H1 (cell line): ENCODE results near the gene IL3. TPM values are rescaled to one million over a fixed set of nuclear protein-coding genes. Genes with fewer than 3 reads are reported as not detected.

Experiments used
- CTCF ChIA-PET: fragments of 300-600 bp; sonication (Branson Sonifier 250); formaldehyde crosslinking; loops from one replicate; lab custom pipeline; 2021; ENCODE audit not compliant: partially characterized antibody; lab: Charles Lee
- POLR2A ChIA-PET: fragments of 300-600 bp; sonication (Branson Sonifier 250); formaldehyde crosslinking; loops from one replicate; lab custom pipeline; 2021; ENCODE audit warnings: inconsistent platforms; ENCODE audit not compliant: partially characterized antibody; lab: Charles Lee
- DNase-seq, 2 experiments: peaks; one replicate each; pipeline versions ENCODE4 v3.0.0 to v3.0.0-alpha.2; 2010 to 2022; ENCODE audit warnings: low spot score in 2 of 2, low read depth in 1 of 2, mixed read lengths in 1 of 2
- FAIRE-seq: peaks from 2 replicates; lab custom pipeline; 2011; peaks lifted over from hg19 to GRCh38; lab: Jason Lieb, UNC
- H2AFZ ChIP-seq: 2 replicates; pipeline ENCODE4 v1.8.1; 2012; ENCODE audit warnings: low read length, inconsistent platforms
- H2AK5ac ChIP-seq: 2 replicates; pipeline ENCODE4 v1.6.1; 2013; ENCODE audit warnings: low read depth, low read length
- H2BK120ac ChIP-seq: replicated peaks from 2 replicates; pipeline ENCODE3; 2013; ENCODE audit warnings: low read depth, low read length, inconsistent platforms
- H2BK12ac ChIP-seq: 2 replicates; pipeline ENCODE4 v1.6.1; 2013; ENCODE audit warnings: low read depth, low read length
- H2BK15ac ChIP-seq: 2 replicates; pipeline ENCODE4 v1.6.1; 2013; ENCODE audit warnings: low read length
- H2BK20ac ChIP-seq: 2 replicates; pipeline ENCODE4 v1.6.1; 2013; ENCODE audit warnings: low read length
- H2BK5ac ChIP-seq: 2 replicates; pipeline ENCODE4 v1.6.1; 2013; ENCODE audit warnings: low read depth, low read length
- H3K14ac ChIP-seq: 2 replicates; pipeline ENCODE4 v1.6.1; 2013; ENCODE audit warnings: inconsistent platforms; ENCODE audit not compliant: insufficient read length
- H3K18ac ChIP-seq: 2 replicates; pipeline ENCODE4 v1.6.1; 2013; ENCODE audit warnings: low read length; ENCODE audit errors: extremely low read depth
- H3K23ac ChIP-seq: 2 replicates; pipeline ENCODE4 v1.6.1; 2013; ENCODE audit warnings: inconsistent platforms; ENCODE audit not compliant: insufficient read length
- H3K23me2 ChIP-seq: 2 replicates; pipeline ENCODE4 v1.6.1; 2013; ENCODE audit warnings: low read depth, low read length
- H3K27ac ChIP-seq: 2 replicates; pipeline ENCODE4 v1.6.1; 2011; ENCODE audit warnings: low read depth, low read length, inconsistent platforms
- H3K27me3 ChIP-seq, 4 experiments: replicated peaks in 1 of 4; 1 replicate in 1 of 4; 2 replicates in 3 of 4; pipeline versions ENCODE4 v1.6.1 to v1.8.1; 2011 to 2013; ENCODE audit warnings: low read length in 3 of 4, mild to moderate bottlenecking in 3 of 4, inconsistent platforms in 2 of 4, mixed read lengths in 2 of 4, moderate library complexity in 1 of 4; ENCODE audit not compliant: control insufficient read depth in 3 of 4, insufficient read depth in 3 of 4; ENCODE audit errors: extremely low read depth in 1 of 4
- H3K36me3 ChIP-seq, 4 experiments: 2 replicates each; pipeline versions ENCODE4 v1.6.1 to v1.8.1; 2011 to 2013; ENCODE audit warnings: mild to moderate bottlenecking in 4 of 4, low read length in 3 of 4, moderate library complexity in 2 of 4, control low read depth in 1 of 4, inconsistent platforms in 1 of 4; ENCODE audit not compliant: insufficient read depth in 4 of 4, control insufficient read depth in 2 of 4
- H3K4ac ChIP-seq: replicated peaks from 2 replicates; pipeline ENCODE3; 2013; ENCODE audit warnings: low read length, low read depth, mixed read lengths, inconsistent platforms; ENCODE audit not compliant: insufficient read length
- H3K4me1 ChIP-seq, 4 experiments: replicated peaks in 1 of 4; 1 replicate in 1 of 4; 2 replicates in 3 of 4; pipeline versions ENCODE4 v1.6.1 to v1.8.1; 2011 to 2013; ENCODE audit warnings: low read length in 3 of 4, inconsistent platforms in 2 of 4, mixed read lengths in 1 of 4; ENCODE audit not compliant: insufficient read depth in 4 of 4, control insufficient read depth in 3 of 4
- H3K4me2 ChIP-seq, 2 experiments: 2 replicates each; pipeline versions ENCODE4 v1.6.1 to v1.8.1; 2011 to 2013; ENCODE audit warnings: low read depth in 2 of 2, low read length in 2 of 2, control low read depth in 1 of 2, inconsistent platforms in 1 of 2, mild to moderate bottlenecking in 1 of 2; ENCODE audit not compliant: insufficient read depth in 1 of 2
- H3K4me3 ChIP-seq, 4 experiments: fragments of 200-600, 300-600 bp in 1 of 4; sonication (generic), shearing (Covaris generic), sonication (Bioruptor Twin) in 1 of 4; 2 replicates each; pipeline versions ENCODE4 v1.5.1 to v1.8.1; 2011 to 2016; ENCODE audit warnings: low read length in 4 of 4, low read depth in 3 of 4, control low read depth in 2 of 4, inconsistent platforms in 2 of 4, mild to moderate bottlenecking in 2 of 4, mixed read lengths in 1 of 4, moderate library complexity in 1 of 4; ENCODE audit not compliant: insufficient read depth in 2 of 4; ENCODE audit errors: extremely low read depth in 1 of 4
- H3K56ac ChIP-seq: replicated peaks from 2 replicates; pipeline ENCODE3; 2013; ENCODE audit warnings: low read depth, mild to moderate bottlenecking, mixed read lengths, low read length, inconsistent platforms; ENCODE audit not compliant: insufficient read length
- H3K79me1 ChIP-seq: 2 replicates; pipeline ENCODE4 v1.6.1; 2013; ENCODE audit warnings: low read depth, low read length, control low read depth
- H3K79me2 ChIP-seq, 2 experiments: 2 replicates each; pipeline versions ENCODE4 v1.6.1 to v1.8.1; 2012 to 2013; ENCODE audit warnings: low read length in 2 of 2, mild to moderate bottlenecking in 2 of 2, inconsistent platforms in 1 of 2; ENCODE audit not compliant: insufficient read depth in 2 of 2, control insufficient read depth in 1 of 2
- H3K9ac ChIP-seq, 4 experiments: replicated peaks in 1 of 4; 1 replicate in 1 of 4; 2 replicates in 3 of 4; pipeline versions ENCODE4 v1.6.1 to v1.8.1; 2011 to 2013; ENCODE audit warnings: low read depth in 3 of 4, low read length in 3 of 4, control low read depth in 2 of 4, mild to moderate bottlenecking in 2 of 4, moderate library complexity in 2 of 4, inconsistent platforms in 1 of 4; ENCODE audit errors: extremely low read depth in 1 of 4
- H3K9me3 ChIP-seq, 2 experiments: 2 replicates each; pipeline versions ENCODE4 v1.6.1 to v1.8.1; 2012 to 2013; ENCODE audit warnings: mild to moderate bottlenecking in 2 of 2, moderate library complexity in 2 of 2, control low read depth in 1 of 2, inconsistent platforms in 1 of 2, low read depth in 1 of 2, low read length in 1 of 2, mixed read lengths in 1 of 2; ENCODE audit not compliant: insufficient read depth in 2 of 2
- H4K20me1 ChIP-seq, 2 experiments: replicated peaks in 1 of 2; 2 replicates each; pipeline versions ENCODE3 to v1.8.1; 2011 to 2013; ENCODE audit warnings: inconsistent platforms in 2 of 2, low read length in 2 of 2, mild to moderate bottlenecking in 1 of 2; ENCODE audit not compliant: insufficient read depth in 2 of 2, control insufficient read depth in 1 of 2
- H4K5ac ChIP-seq: 2 replicates; pipeline ENCODE4 v1.6.1; 2013; ENCODE audit warnings: low read length, low read depth, mixed read lengths, inconsistent platforms; ENCODE audit not compliant: insufficient read length
- H4K8ac ChIP-seq: 2 replicates; pipeline ENCODE4 v1.8.0; 2013; ENCODE audit warnings: mild to moderate bottlenecking, moderate library complexity, low read length, inconsistent platforms; ENCODE audit not compliant: insufficient read depth; ENCODE audit errors: extremely low read depth
- H4K91ac ChIP-seq: replicated peaks from 2 replicates; pipeline ENCODE3; 2013; ENCODE audit warnings: low read length, mixed read lengths, inconsistent platforms; ENCODE audit not compliant: insufficient read length
- BACH1 ChIP-seq: IDR thresholded peaks from 2 replicates; pipeline ENCODE4 v1.6.1; 2012; ENCODE audit warnings: low read length, improper control_type of control experiment
- CTBP2 ChIP-seq: IDR thresholded peaks from 2 replicates; pipeline ENCODE4 v1.7.0; 2011; ENCODE audit warnings: borderline replicate concordance, mild to moderate bottlenecking, moderate library complexity, mixed read lengths, low read length; ENCODE audit not compliant: insufficient read depth, insufficient read length
- HDAC2 ChIP-seq, 2 experiments: fragments of 300-600 bp in 1 of 2; sonication (generic) in 1 of 2; IDR thresholded peaks; 2 replicates each; pipeline ENCODE4 v1.6.1; 2011 to 2012; ENCODE audit warnings: low read depth in 2 of 2, low read length in 2 of 2, mild to moderate bottlenecking in 2 of 2, moderate library complexity in 2 of 2, borderline replicate concordance in 1 of 2, inconsistent platforms in 1 of 2
- KDM4A ChIP-seq: IDR thresholded peaks from one replicate; pipeline ENCODE4 v1.7.1; 2012; ENCODE audit warnings: low read depth, mild to moderate bottlenecking, moderate library complexity, low read length, inconsistent platforms; ENCODE audit not compliant: severe bottlenecking
- NANOG ChIP-seq: IDR thresholded peaks from 2 replicates; pipeline ENCODE4 v1.6.1; 2011; ENCODE audit warnings: low read length, low read depth, mild to moderate bottlenecking, inconsistent platforms; ENCODE audit not compliant: insufficient read depth, poor library complexity, severe bottlenecking
- NRF1 ChIP-seq: IDR thresholded peaks from 2 replicates; pipeline ENCODE4 v1.6.1; 2011; ENCODE audit warnings: mild to moderate bottlenecking, low read depth, low read length, improper control_type of control experiment
- RAD21 ChIP-seq, 2 experiments: IDR thresholded peaks in 1 of 2; conservative IDR thresholded peaks in 1 of 2; 2 replicates each; pipeline ENCODE4 v1.6.1; 2011; ENCODE audit warnings: low read depth in 2 of 2, low read length in 2 of 2, improper control_type of control experiment in 1 of 2, inconsistent platforms in 1 of 2, mild to moderate bottlenecking in 1 of 2, moderate library complexity in 1 of 2
- SIN3A ChIP-seq, 2 experiments: IDR thresholded peaks in 1 of 2; conservative IDR thresholded peaks in 1 of 2; 2 replicates each; pipeline ENCODE4 v1.6.1; 2011 to 2012; ENCODE audit warnings: low read length in 2 of 2, improper control_type of control experiment in 1 of 2, low read depth in 1 of 2, mild to moderate bottlenecking in 1 of 2
- TEAD4 ChIP-seq: IDR thresholded peaks from 2 replicates; pipeline ENCODE4 v1.6.1; 2012; ENCODE audit warnings: low read depth, low read length, inconsistent platforms, mixed read lengths
- WGBS, 2 experiments: shearing (Covaris generic) in 1 of 2; methylation state at CpG; one replicate each; pipeline versions ENCODE4 v1.1.6 to v1.1.7; 2013 to 2015; ENCODE audit warnings: low lambda C conversion rate in 2 of 2, mixed read lengths in 2 of 2, inconsistent platforms in 1 of 2, low coverage in 1 of 2, missing lambda C conversion rate in 1 of 2; ENCODE audit not compliant: insufficient replicate concordance in 2 of 2, insufficient coverage in 1 of 2, insufficient read length in 1 of 2; ENCODE audit errors: extremely low coverage in 1 of 2, missing lambda C conversion rate in 1 of 2; 5-methylcytosine and 5-hydroxymethylcytosine counted together
- polyA plus RNA-seq, 7 experiments: library from polyadenylated mRNA; depleted of rRNA in 3 of 7; stranded (reverse) in 5 of 7; unstranded in 2 of 7; fragments of >200 nt in 5 of 7; fragments of 200-250 nt in 2 of 7; gene quantifications; 1 replicate in 5 of 7; 2 replicates in 1 of 7; 4 replicates in 1 of 7; pipeline versions ENCODE4 v1.2.1 to v1.2.3, GENCODE V29; 2011 to 2013; ENCODE audit warnings: missing spikeins in 2 of 7, mixed read lengths in 2 of 7
- total RNA-seq: library from RNA; stranded (reverse); fragmentation: NEBNext Ultra II Directional; extraction: Animal tissue kit (Norgen Biotek cat#: 25700); gene quantifications from 2 replicates; pipeline ENCODE4 v1.2.1, GENCODE V29; 2021
- TF ChIP-seq, protein P1 (sequence below): IDR thresholded peaks from 2 replicates; pipeline ENCODE4 v1.6.1; 2011; ENCODE audit warnings: low read length, improper control_type of control experiment

IL3 gene
- total and polyA plus RNA-seq, 2 of the 8 experiments (the other 6 are each of a cell fraction or from before 2014, with no cell fraction given): not detected

DNA sequence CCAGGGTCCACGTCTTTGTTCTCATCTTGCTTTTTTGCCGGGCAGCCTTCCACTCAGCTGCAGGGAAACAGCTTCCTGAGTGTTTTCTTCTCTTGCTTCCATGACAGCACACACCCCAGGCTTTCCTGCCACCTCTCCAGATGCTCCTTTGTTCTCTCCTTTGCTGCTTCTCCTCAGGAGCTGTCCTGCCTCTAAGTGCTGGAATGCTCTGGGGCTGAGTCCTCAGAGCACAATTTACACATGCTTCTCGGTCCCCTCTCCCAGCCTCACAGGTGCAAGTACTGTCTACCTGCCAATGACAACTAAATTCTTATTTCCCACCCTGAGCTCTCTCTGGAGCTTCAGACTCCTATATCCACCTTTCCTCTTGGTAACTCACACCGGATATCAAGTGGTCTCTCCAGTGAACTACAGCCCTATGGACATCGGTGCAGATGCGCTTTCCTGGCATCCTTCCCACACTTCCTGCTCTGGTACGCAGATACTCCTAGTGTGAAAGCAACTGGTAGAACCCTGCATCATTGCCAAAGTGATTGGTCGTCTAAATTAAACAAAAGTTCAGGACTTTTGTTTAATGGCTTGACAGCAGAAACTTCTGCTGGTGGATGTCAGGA is 35.6 kb upstream of the IL3 start:
- Histone ChIP-seq H3K79me1 (no peaks in the 10 kb centered on the region), H3K23me2 (no peaks in the 10 kb centered on the region; the same call in 1 of the 2 replicates), H2AFZ (no peak overlapping the region), H2BK20ac (no peak overlapping the region), H3K14ac (no peak overlapping the region), H3K56ac (no peak overlapping the region), H2BK5ac (no peak overlapping the region), H3K9me3 (no peaks in the 10 kb centered on the region), H3K27ac (no peak overlapping the region), H2BK120ac (no peak overlapping the region), H4K5ac (no peak overlapping the region), H3K4me1 (no peaks in the 10 kb centered on the region), H4K20me1 (no peaks in the 10 kb centered on the region), H4K8ac (no peak overlapping the region), H2BK12ac (no peak overlapping the region), H4K91ac (no peak overlapping the region), H3K18ac (no peak overlapping the region), H3K23ac (no peak overlapping the region), H3K9ac (no peak overlapping the region), H3K4me2 (no peak overlapping the region), H3K36me3 (no peaks in the 10 kb centered on the region), H3K4ac (no peak overlapping the region), H2AK5ac (no peak overlapping the region), H3K27me3 (no peaks in the 10 kb centered on the region), H3K4me3 (no peak overlapping the region), H2BK15ac (no peak overlapping the region), H3K79me2 (no peaks in the 10 kb centered on the region)
- no peak for FAIRE-seq
- ChIA-PET CTCF (interaction anchor here (2.6 kb wide), 1 partner anchor 38 kb away, joined by 8 read pairs; no protein-coding TSS in a partner anchor), POLR2A (no interaction called here)
- DNase-seq: no peak
- 88% methylated on average over 8 of the region's 8 CpGs; no CpG with 5 or more reads in 1 of the 2 experiments for WGBS, 2 experiments
- TF ChIP-seq HDAC2 (IDR thresholded peaks at IDR 0.05; ENCODE audit: borderline replicate concordance in 1 of 2, low read depth in 2 of 2, low read length in 2 of 2): peak in 1 of 2 experiments; percentile 31; a peak in 1 of 4 replicates
- no peak for TF ChIP-seq RAD21 (IDR thresholded peaks at IDR 0.05 in 1 of 2, conservative IDR thresholded peaks at IDR 0.05 in 1 of 2; ENCODE audit: low read depth in 2 of 2, low read length in 2 of 2)
- TF ChIP-seq SIN3A (conservative IDR thresholded peaks at IDR 0.05 in 1 of 2, IDR thresholded peaks at IDR 0.05 in 1 of 2; ENCODE audit: low read depth in 1 of 2, low read length in 2 of 2): peak; percentile 80 to 90; a peak in 2 of 4 replicates
- TF ChIP-seq, protein P1, sequence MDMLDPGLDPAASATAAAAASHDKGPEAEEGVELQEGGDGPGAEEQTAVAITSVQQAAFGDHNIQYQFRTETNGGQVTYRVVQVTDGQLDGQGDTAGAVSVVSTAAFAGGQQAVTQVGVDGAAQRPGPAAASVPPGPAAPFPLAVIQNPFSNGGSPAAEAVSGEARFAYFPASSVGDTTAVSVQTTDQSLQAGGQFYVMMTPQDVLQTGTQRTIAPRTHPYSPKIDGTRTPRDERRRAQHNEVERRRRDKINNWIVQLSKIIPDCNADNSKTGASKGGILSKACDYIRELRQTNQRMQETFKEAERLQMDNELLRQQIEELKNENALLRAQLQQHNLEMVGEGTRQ: no peak
- no peak for TF ChIP-seq CTBP2
- no peak for TF ChIP-seq NRF1
- TF ChIP-seq BACH1: no peak
- peak; percentile 78 for TF ChIP-seq TEAD4
- TF ChIP-seq NANOG: no peak
- TF ChIP-seq KDM4A: no peak
